Heart left ventricle (tissue), 16 donors: ENCODE results near the gene CTNND2. TPM values are rescaled to one million over a fixed set of nuclear protein-coding genes. Genes with fewer than 3 reads are reported as not detected.

Experiments
- ATAC-seq, 4 donors: fragments of 200-7000 bp; cut with Tn5 transposase; one replicate each; pipeline ENCODE4 v1.9.1; 2020 to 2022; ENCODE audit warnings: moderate library complexity in 4 of 4, mild to moderate bottlenecking in 3 of 4, moderate number of reproducible peaks in 1 of 4
- DNase-seq, 5 donors: peaks; one replicate each; pipeline ENCODE4 v3.0.0-alpha.2; 2020
- H3K27ac ChIP-seq, 12 donors: fragments of 200-600 bp; sonication (generic) in 4 of 12; one replicate each; pipeline versions ENCODE4 v1.5.0 to v1.8.0; 2016 to 2022; ENCODE audit warnings: mild to moderate bottlenecking in 2 of 12
- H3K27me3 ChIP-seq, 9 donors: fragments of 200-600 bp; sonication (generic) in 2 of 9; one replicate each; pipeline versions ENCODE4 v1.5.1 to v1.8.0; 2016 to 2022; ENCODE audit warnings: mild to moderate bottlenecking in 3 of 9
- H3K36me3 ChIP-seq, 9 donors: fragments of 200-600 bp; sonication (generic) in 2 of 9; one replicate each; pipeline versions ENCODE4 v1.5.0 to v1.8.0; 2018 to 2022; ENCODE audit warnings: mild to moderate bottlenecking in 2 of 9
- H3K4me1 ChIP-seq, 12 donors: fragments of 200-600 bp; sonication (generic) in 4 of 12; one replicate each; pipeline versions ENCODE4 v1.5.0 to v1.8.0; 2016 to 2022; ENCODE audit warnings: mild to moderate bottlenecking in 3 of 12
- H3K4me3 ChIP-seq, 12 donors: fragments of 200-600 bp; sonication (generic) in 4 of 12; one replicate each; pipeline versions ENCODE4 v1.5.0 to v1.8.0; 2017 to 2022; ENCODE audit warnings: mild to moderate bottlenecking in 9 of 12, moderate library complexity in 4 of 12
- H3K9me3 ChIP-seq, 12 donors: fragments of 200-600 bp; sonication (generic) in 4 of 12; one replicate each; pipeline versions ENCODE4 v1.5.0 to v1.8.0; 2016 to 2022; ENCODE audit warnings: mild to moderate bottlenecking in 1 of 12
- CTCF ChIP-seq, 12 donors: fragments of 200-600 bp; sonication (generic) in 4 of 12; IDR thresholded peaks; one replicate each; pipeline versions ENCODE4 v1.5.0 to v1.8.0; 2018 to 2022; ENCODE audit warnings: antibody characterized with exemption in 12 of 12, mild to moderate bottlenecking in 5 of 12
- POLR2A ChIP-seq, 2 donors: fragments of 450-650 bp; IDR thresholded peaks; one replicate each; pipeline ENCODE4 v1.6.1; 2017; ENCODE audit warnings: antibody characterized with exemption in 2 of 2, mild to moderate bottlenecking in 2 of 2, moderate library complexity in 2 of 2
- WGBS, 4 donors: extraction: QIAGEN DNeasy Blood & Tissue Kit in 2 of 4; methylation state at CpG; one replicate each; pipeline versions ENCODE4 v1.1.5 to v1.1.7; 2013 to 2018; 5-methylcytosine and 5-hydroxymethylcytosine counted together
- intact Hi-C, 10 donors: fragments of 100-400 bp; cut with DNase I; formaldehyde crosslinking; loops; one replicate each; pipeline versions ENCODE4 v1.11.1 to v1.14.2; 2022
- polyA plus RNA-seq, 2 donors: library from polyadenylated mRNA; stranded (reverse); fragments of 200-250 nt; gene quantifications; one replicate each; pipeline ENCODE4 v1.2.3, GENCODE V29; 2013
- total RNA-seq, 9 donors: library from RNA; depleted of rRNA in 2 of 9; stranded (reverse); fragments of >200 nt in 2 of 9; fragmentation: NEBNext Ultra II Directional in 3 of 9; extraction: Animal tissue kit (Norgen Biotek cat#: 25700) in 3 of 9; gene quantifications; one replicate each; pipeline versions ENCODE4 v1.1.0 to v1.2.4, GENCODE V29; 2016 to 2023
- donor health status: ischemic (EF 13 %, LVEDD 7.1; RV severe dilation, severe dysfunction).
- donor health status: healthy with polysubstance abuse.
- donor health status: DM: no; HTN: yes; CAD: no.
- donor health status: DM: no; HTN: no; CAD: no.
- donor health status: ischemic (EF 25% LVEDD 6.9; RV normal size, moderate dysfunction).
- donor health status: ischemic (EF 25% LVEDD 5.7; RV mildly dilated, moderate dysfunction).
- donor health status: healthy.
- donor health status: DM: yes; HTN: yes; CAD: no.
- donor health status: ischemic (EF 35%, LVEDD 5.7; RV mildly dilated, moderate dysfunction).
- donor health status: nonischemic (EF 11% LVEDD 7.7; RV severe dilation, severe dysfunction).
- donor health status: DM: yes; HTN: yes; CAD: no.
- donor health status: PGD.
- donor health status: ischemic (EF 29% LVEDD 5.4; RV normal size, mild dysfunction).
- donor health status: nonischemic (EF 23%, LVEDD 6.1; RV moderate dilation, normal function).

CTNND2 gene
- total and polyA plus RNA-seq, 11 donors: 4.0 to 36.8 (median 20.2) TPM

- Histone ChIP-seq H3K4me1 (no peaks in the 10 kb centered on the region), H3K27me3 (no peaks in the 10 kb centered on the region), H3K4me3 (no peak overlapping the region), H3K9me3 (no peaks in the 10 kb centered on the region), H3K36me3 (no peaks in the 10 kb centered on the region), H3K27ac (no peak overlapping the region)
- WGBS, 4 donors: 83 to 87% (median 85%) methylated on average over 1 of the region's 1 CpG
- DNase-seq (no peak), ATAC-seq (no peak)
- intact Hi-C loops: no loop called here
- TF ChIP-seq CTCF (IDR thresholded peaks at IDR 0.05): no peak
- no peak for TF ChIP-seq POLR2A (IDR thresholded peaks at IDR 0.05)
These were observed 192.3 kb downstream of the CTNND2 start for GRCh38 chr5:11711932-11712331.

GRCh38 chr5:11709021-11709420, 195.2 kb downstream of the CTNND2 start:
- WGBS, 4 donors: 45 to 59% (median 49%) methylated on average over 4 of the region's 4 CpGs
- intact Hi-C loops: no loop called here
- Histone ChIP-seq H3K27me3 (no peaks in the 10 kb centered on the region), H3K9me3 (no peaks in the 10 kb centered on the region), H3K36me3 (no peaks in the 10 kb centered on the region), H3K4me1 (no peaks in the 10 kb centered on the region), H3K27ac (no peak overlapping the region), H3K4me3 (no peak overlapping the region)
- TF ChIP-seq CTCF (IDR thresholded peaks at IDR 0.05) (no peak), POLR2A (IDR thresholded peaks at IDR 0.05) (no peak)
- ATAC-seq: no peak
- no peak for DNase-seq

- DNase-seq: no peak
- TF ChIP-seq CTCF (IDR thresholded peaks at IDR 0.05) (no peak), POLR2A (IDR thresholded peaks at IDR 0.05) (no peak)
- no peak for ATAC-seq
- Histone ChIP-seq H3K9me3 (no peaks in the 10 kb centered on the region), H3K27me3 (no peaks in the 10 kb centered on the region), H3K27ac (no peak overlapping the region), H3K36me3 (no peaks in the 10 kb centered on the region), H3K4me1 (no peaks in the 10 kb centered on the region), H3K4me3 (no peak overlapping the region)
- WGBS, 4 donors: 87 to 93% (median 91%) methylated on average over 1 of the region's 1 CpG
- intact Hi-C loops: no loop called here
These were observed 199.3 kb downstream of the CTNND2 start for GRCh38 chr5:11704916-11705315.

- Histone ChIP-seq H3K27ac (no peak overlapping the region), H3K9me3 (no peaks in the 10 kb centered on the region), H3K36me3 (no peaks in the 10 kb centered on the region), H3K4me1 (no peaks in the 10 kb centered on the region), H3K4me3 (no peak overlapping the region), H3K27me3 (no peaks in the 10 kb centered on the region)
- no peak for DNase-seq
- WGBS, 4 donors: 81 to 86% (median 82%) methylated on average over 6 of the region's 6 CpGs
- no peak for ATAC-seq
- TF ChIP-seq POLR2A (IDR thresholded peaks at IDR 0.05): no peak
- no peak for TF ChIP-seq CTCF (IDR thresholded peaks at IDR 0.05)
- intact Hi-C loops: no loop called here
These were observed 203.9 kb downstream of the CTNND2 start for GRCh38 chr5:11700391-11700790.
